IMR-90 (cell line): ENCODE data around the gene HADHB. TPM values are rescaled to one million over a fixed set of nuclear protein-coding genes. Genes with fewer than 3 reads are reported as not detected.

ENCODE experiments used
- ATAC-seq: fragments of 200-7000 bp; cut with Tn5 transposase; 2 replicates; pipeline ENCODE4 v1.9.1; 2020; ENCODE audit warnings: low read depth, mild to moderate bottlenecking, moderate library complexity
- BruUV-seq: library from RNA; stranded (reverse); fragments of 400-500 nt; replicated peaks from 2 replicates; lab custom pipeline; 2021; lab: Mats Ljungman, UMichigan
- CTCF ChIA-PET: fragments of 300-600 bp; formaldehyde crosslinking; extraction: SDS; loops from one replicate; lab custom pipeline; 2021; ENCODE audit warnings: antibody characterized with exemption; lab: Yijun Ruan, JAX
- POLR2A ChIA-PET: fragments of 300-600 bp; sonication (Branson Sonifier 250); formaldehyde crosslinking; loops from one replicate; lab custom pipeline; 2022; ENCODE audit warnings: antibody characterized with exemption; ENCODE audit not compliant: unreplicated experiment; lab: Charles Lee
- DNase-seq: peaks from one replicate; pipeline ENCODE4 v3.0.0; 2013
- H2AFZ ChIP-seq: replicated peaks from 2 replicates; pipeline ENCODE3; 2013; ENCODE audit warnings: low read length, mild to moderate bottlenecking; ENCODE audit not compliant: poor library complexity
- H2AK5ac ChIP-seq: 2 replicates; pipeline ENCODE4 v1.6.1; 2013; ENCODE audit warnings: low read depth, low read length, inconsistent platforms
- H2AK9ac ChIP-seq: replicated peaks from 2 replicates; pipeline ENCODE3; 2013; ENCODE audit warnings: mild to moderate bottlenecking, low read depth, low read length, moderate library complexity; ENCODE audit not compliant: poor library complexity
- H2BK120ac ChIP-seq: 2 replicates; pipeline ENCODE4 v1.6.1; 2013; ENCODE audit warnings: low read depth, low read length, inconsistent platforms
- H2BK15ac ChIP-seq: 3 replicates; pipeline ENCODE4 v1.6.1; 2013; ENCODE audit warnings: low read depth, low read length, inconsistent platforms
- H2BK20ac ChIP-seq: 2 replicates; pipeline ENCODE4 v1.6.1; 2013; ENCODE audit warnings: low read depth, mild to moderate bottlenecking, inconsistent platforms, low read length, moderate library complexity
- H2BK5ac ChIP-seq: 2 replicates; pipeline ENCODE4 v1.6.1; 2013; ENCODE audit warnings: mild to moderate bottlenecking, low read depth, low read length, inconsistent platforms; ENCODE audit not compliant: poor library complexity, severe bottlenecking
- H3K14ac ChIP-seq: replicated peaks from 2 replicates; pipeline ENCODE4 v1.6.1; 2013; ENCODE audit warnings: low read depth, low read length, inconsistent platforms
- H3K18ac ChIP-seq: 2 replicates; pipeline ENCODE4 v1.6.1; 2013; ENCODE audit warnings: low read depth, low read length, control low read depth
- H3K23ac ChIP-seq: 2 replicates; pipeline ENCODE4 v1.6.1; 2013; ENCODE audit warnings: low read depth, low read length, inconsistent platforms
- H3K27ac ChIP-seq: 2 replicates; pipeline ENCODE4 v1.5.1; 2013; ENCODE audit warnings: mild to moderate bottlenecking, control low read depth, low read length; ENCODE audit not compliant: insufficient read depth
- H3K27me3 ChIP-seq: 2 replicates; pipeline ENCODE4 v1.6.1; 2013; ENCODE audit warnings: low read length; ENCODE audit not compliant: control insufficient read depth, insufficient read depth
- H3K36me3 ChIP-seq: 2 replicates; pipeline ENCODE4 v1.6.1; 2013; ENCODE audit warnings: low read length, mixed read lengths; ENCODE audit not compliant: control insufficient read depth, insufficient read depth
- H3K4ac ChIP-seq: 2 replicates; pipeline ENCODE4 v1.6.1; 2013; ENCODE audit warnings: low read depth, low read length, inconsistent platforms
- H3K4me1 ChIP-seq: 2 replicates; pipeline ENCODE4 v1.6.1; 2013; ENCODE audit warnings: low read length, mixed read lengths; ENCODE audit not compliant: control insufficient read depth, insufficient read depth
- H3K4me2 ChIP-seq: 2 replicates; pipeline ENCODE4 v1.6.1; 2013; ENCODE audit warnings: low read depth, mild to moderate bottlenecking, control low read depth, low read length, moderate library complexity
- H3K4me3 ChIP-seq: 2 replicates; pipeline ENCODE4 v1.5.1; 2013; ENCODE audit warnings: low read depth, mild to moderate bottlenecking, control low read depth, low read length, moderate library complexity; ENCODE audit not compliant: insufficient read depth
- H3K56ac ChIP-seq: 2 replicates; pipeline ENCODE4 v1.6.1; 2013; ENCODE audit warnings: low read length, inconsistent platforms; ENCODE audit not compliant: insufficient read depth; ENCODE audit errors: extremely low read depth
- H3K79me1 ChIP-seq, 2 experiments: 2 replicates each; pipeline ENCODE4 v1.6.1; 2013; ENCODE audit warnings: low read length in 2 of 2, inconsistent platforms in 1 of 2, low read depth in 1 of 2
- H3K9ac ChIP-seq: 2 replicates; pipeline ENCODE4 v1.6.1; 2013; ENCODE audit warnings: low read depth, low read length, control low read depth
- H3K9me1 ChIP-seq: 2 replicates; pipeline ENCODE4 v1.6.1; 2013; ENCODE audit warnings: low read length, inconsistent platforms; ENCODE audit not compliant: insufficient read depth
- H3K9me3 ChIP-seq: 2 replicates; pipeline ENCODE4 v1.6.1; 2013; ENCODE audit warnings: low read length; ENCODE audit not compliant: control insufficient read depth, insufficient read depth
- H4K20me1 ChIP-seq: 2 replicates; pipeline ENCODE4 v1.6.1; 2013; ENCODE audit warnings: low read length, inconsistent platforms; ENCODE audit not compliant: insufficient read depth
- H4K5ac ChIP-seq: 2 replicates; pipeline ENCODE4 v1.6.1; 2013; ENCODE audit warnings: mild to moderate bottlenecking, low read depth, low read length, control low read depth
- H4K8ac ChIP-seq, 2 experiments: 2 replicates each; pipeline ENCODE4 v1.6.1; 2013; ENCODE audit warnings: low read depth in 2 of 2, low read length in 2 of 2, control low read depth in 1 of 2, inconsistent platforms in 1 of 2
- H4K91ac ChIP-seq: 2 replicates; pipeline ENCODE4 v1.6.1; 2013; ENCODE audit warnings: low read depth, low read length, inconsistent platforms; ENCODE audit not compliant: insufficient read depth
- CEBPB ChIP-seq: IDR thresholded peaks from 2 replicates; pipeline ENCODE4 v1.6.1; 2012; ENCODE audit warnings: low read depth, low read length, improper control_type of control experiment
- CHD1 ChIP-seq: IDR thresholded peaks from 2 replicates; pipeline ENCODE4 v1.6.1; 2012; ENCODE audit warnings: low read depth, low read length, improper control_type of control experiment
- ELK1 ChIP-seq: fragments of 150-350 bp; IDR thresholded peaks from 2 replicates; pipeline ENCODE4 v1.6.1; 2016; ENCODE audit warnings: low read depth, mild to moderate bottlenecking, low read length, moderate library complexity, borderline replicate concordance
- FOS ChIP-seq: fragments of 150-350 bp; IDR thresholded peaks from 2 replicates; pipeline ENCODE4 v1.6.1; 2016; ENCODE audit warnings: low read depth, low read length
- MXI1 ChIP-seq: IDR thresholded peaks from 2 replicates; pipeline ENCODE4 v1.6.1; 2012; ENCODE audit warnings: low read depth, mild to moderate bottlenecking, low read length, moderate library complexity, borderline replicate concordance
- NFE2L2 ChIP-seq: fragments of 150-350 bp; IDR thresholded peaks from 2 replicates; pipeline ENCODE4 v1.6.1; 2016; ENCODE audit warnings: low read depth, mild to moderate bottlenecking, low read length
- POLR2A ChIP-seq: IDR thresholded peaks from 2 replicates; pipeline ENCODE4 v1.6.1; 2012; ENCODE audit warnings: mild to moderate bottlenecking, low read depth, low read length
- USF2 ChIP-seq: fragments of 150-350 bp; IDR thresholded peaks from 2 replicates; pipeline ENCODE4 v1.6.1; 2017; ENCODE audit warnings: mild to moderate bottlenecking, antibody characterized with exemption, low read length, low read depth
- WGBS, 2 experiments: methylation state at CpG; one replicate each; pipeline versions ENCODE4 v1.1.5 to v1.1.7; 2013; ENCODE audit warnings: missing lambda C conversion rate in 2 of 2; ENCODE audit not compliant: insufficient read length in 1 of 2; ENCODE audit errors: extremely low coverage in 2 of 2; 5-methylcytosine and 5-hydroxymethylcytosine counted together
- dilution Hi-C: fragments of 300-500 bp; cut with HindIII; formaldehyde crosslinking; loops from one replicate; pipeline ENCODE4 v1.14.3; 2018; ENCODE audit warnings: low sequenced_read_pairs; ENCODE audit not compliant: unreplicated experiment
- in situ Hi-C: fragments of 300-500 bp; cut with MboI; formaldehyde crosslinking; loops from 3 replicates; pipeline ENCODE4 v1.14.3; 2019; ENCODE audit warnings: low sequenced_read_pairs, inconsistent platforms, mixed read lengths
- intact Hi-C: fragments of 100-400 bp; cut with micrococcal nuclease; formaldehyde crosslinking; loops from 2 replicates; pipeline ENCODE4 v1.10.0; 2022
- polyA plus RNA-seq, 3 experiments: library from polyadenylated mRNA; depleted of rRNA; stranded (reverse); fragments of >200 nt; gene quantifications; 2 replicates each; pipeline ENCODE4 v1.2.3, GENCODE V29; 2012; ENCODE audit warnings: low replicate concordance in 1 of 3
- total RNA-seq: library from RNA; depleted of rRNA; stranded (reverse); fragments of >200 nt; gene quantifications from 2 replicates; pipeline ENCODE4 v1.2.3, GENCODE V29; 2012

HADHB gene
- total and polyA plus RNA-seq, 2 of the 4 experiments (the other 2 are of a cell fraction): 67.9 to 79.8 TPM

GRCh38 chr2:26316845-26317244, 72.1 kb downstream of the HADHB start:
- H4K8ac ChIP-seq: no peak overlapping the region
- H2AK5ac ChIP-seq: no peak overlapping the region
- H3K18ac ChIP-seq: no peak overlapping the region
- no peaks in the 10 kb centered on the region for H3K79me1 ChIP-seq
- dilution Hi-C loops (no loop called here), in situ Hi-C loops (no loop called here), intact Hi-C loops (no loop called here)
- H3K4me1 ChIP-seq: no peaks in the 10 kb centered on the region
- no peak overlapping the region for H3K4me3 ChIP-seq
- H3K9me1 ChIP-seq: no peaks in the 10 kb centered on the region
- ATAC-seq (no peak), DNase-seq (no peak)
- H3K36me3 ChIP-seq: no peaks in the 10 kb centered on the region
- no peak for TF ChIP-seq CHD1
- TF ChIP-seq ELK1: no peak
- TF ChIP-seq NFE2L2: no peak
- TF ChIP-seq MXI1: no peak
- no peak for TF ChIP-seq POLR2A
- TF ChIP-seq CEBPB: no peak
- TF ChIP-seq FOS: no peak
- no peak for TF ChIP-seq USF2
- H2BK120ac ChIP-seq: no peak overlapping the region
- no peak overlapping the region for H3K23ac ChIP-seq
- H3K27me3 ChIP-seq: peaks cover 44% of the 10 kb centered on the region
- no peak overlapping the region for H4K5ac ChIP-seq
- no TSS peak for BruUV-seq
- H3K9me3 ChIP-seq: no peaks in the 10 kb centered on the region
- no peak overlapping the region for H4K91ac ChIP-seq
- H3K56ac ChIP-seq: no peak overlapping the region
- ChIA-PET POLR2A (no interaction called here), CTCF (no interaction called here)
- H3K9ac ChIP-seq: no peak overlapping the region
- no peak overlapping the region for H3K14ac ChIP-seq
- no peak overlapping the region for H3K4ac ChIP-seq
- WGBS, 2 experiments: 40% methylated on average over 1 of the region's 6 CpGs; no CpG with 5 or more reads in 1 of the 2 experiments
- H2AFZ ChIP-seq: no peak overlapping the region
- H3K27ac ChIP-seq: no peak overlapping the region
- H2BK15ac ChIP-seq: no peak overlapping the region
- no peak overlapping the region for H2AK9ac ChIP-seq
- H2BK5ac ChIP-seq: no peak overlapping the region
- no peaks in the 10 kb centered on the region for H4K20me1 ChIP-seq
- no peak overlapping the region for H3K4me2 ChIP-seq
- no peak overlapping the region for H2BK20ac ChIP-seq
